Smooth muscle cell (in vitro differentiated cells): Measurements from ENCODE around the gene NCDN. TPM values are rescaled to one million over a fixed set of nuclear protein-coding genes. Genes with fewer than 3 reads are reported as not detected.

Source experiments
- DNase-seq: peaks from one replicate; lab custom pipeline; 2025; ENCODE audit not compliant: unreplicated experiment; lab: John Stamatoyannopoulos, UW
- H2AFZ ChIP-seq: fragments of 200-600 bp; sonication (generic); 2 replicates; pipeline ENCODE4 v1.6.0; 2016; ENCODE audit warnings: antibody characterized with exemption, low read depth, mild to moderate bottlenecking
- H3F3A ChIP-seq: fragments of 200-600 bp; sonication (generic); 2 replicates; pipeline ENCODE4 v1.6.0; 2017; ENCODE audit warnings: antibody characterized with exemption, low read depth
- H3K27ac ChIP-seq: fragments of 200-600 bp; sonication (generic); 2 replicates; pipeline ENCODE4 v1.5.1; 2016; ENCODE audit warnings: low read depth, mild to moderate bottlenecking
- H3K27me3 ChIP-seq: fragments of 200-600 bp; sonication (generic); 2 replicates; pipeline ENCODE4 v1.6.1; 2016; ENCODE audit warnings: low read depth, mild to moderate bottlenecking
- H3K36me3 ChIP-seq: fragments of 200-600 bp; sonication (generic); 2 replicates; pipeline ENCODE4 v1.5.1; 2016; ENCODE audit warnings: low read depth
- H3K4me1 ChIP-seq: fragments of 200-600 bp; sonication (generic); 2 replicates; pipeline ENCODE4 v1.5.1; 2016; ENCODE audit warnings: low read depth
- H3K4me2 ChIP-seq: fragments of 200-600 bp; sonication (generic); 2 replicates; pipeline ENCODE4 v1.6.0; 2016; ENCODE audit warnings: mild to moderate bottlenecking
- H3K4me3 ChIP-seq: fragments of 200-600 bp; sonication (generic); 2 replicates; pipeline ENCODE4 v1.5.1; 2016; ENCODE audit warnings: mild to moderate bottlenecking
- H3K79me2 ChIP-seq: fragments of 200-600 bp; sonication (generic); 2 replicates; pipeline ENCODE4 v1.6.0; 2016; ENCODE audit warnings: low read depth, mild to moderate bottlenecking
- H3K9ac ChIP-seq: fragments of 200-600 bp; sonication (generic); 2 replicates; pipeline ENCODE4 v1.6.0; 2016; ENCODE audit warnings: low read depth
- H3K9me3 ChIP-seq: fragments of 200-600 bp; sonication (generic); replicated peaks from 2 replicates; pipeline ENCODE4 v1.5.1; 2016; ENCODE audit warnings: low read depth
- H4K20me1 ChIP-seq: fragments of 200-600 bp; sonication (generic); 2 replicates; pipeline ENCODE4 v1.6.0; 2016; ENCODE audit warnings: low read depth
- CTCF ChIP-seq: fragments of 200-600 bp; sonication (generic); IDR thresholded peaks from 2 replicates; pipeline ENCODE4 v1.5.1; 2017; ENCODE audit warnings: borderline replicate concordance, mild to moderate bottlenecking, antibody characterized with exemption; ENCODE audit not compliant: insufficient read depth, poor library complexity, severe bottlenecking
- WGBS: methylation state at CpG from one replicate; pipeline ENCODE4 v1.1.7; 2016; ENCODE audit warnings: low lambda C conversion rate; 5-methylcytosine and 5-hydroxymethylcytosine counted together
- polyA plus RNA-seq: library from polyadenylated mRNA; unstranded; fragments of >200 nt; fragmentation: Nextera tagmentation; extraction: Ambion mirVana; gene quantifications from 2 replicates; pipeline ENCODE4 v1.2.1, GENCODE V29; 2016
- total RNA-seq: library from RNA; depleted of rRNA; stranded (reverse); fragments of >200 nt; gene quantifications from 2 replicates; pipeline ENCODE4 v1.2.3, GENCODE V29; 2014

NCDN gene
- total and polyA plus RNA-seq, 2 experiments from 2014 or later, result 12.2 to 25.8 TPM

DNA sequence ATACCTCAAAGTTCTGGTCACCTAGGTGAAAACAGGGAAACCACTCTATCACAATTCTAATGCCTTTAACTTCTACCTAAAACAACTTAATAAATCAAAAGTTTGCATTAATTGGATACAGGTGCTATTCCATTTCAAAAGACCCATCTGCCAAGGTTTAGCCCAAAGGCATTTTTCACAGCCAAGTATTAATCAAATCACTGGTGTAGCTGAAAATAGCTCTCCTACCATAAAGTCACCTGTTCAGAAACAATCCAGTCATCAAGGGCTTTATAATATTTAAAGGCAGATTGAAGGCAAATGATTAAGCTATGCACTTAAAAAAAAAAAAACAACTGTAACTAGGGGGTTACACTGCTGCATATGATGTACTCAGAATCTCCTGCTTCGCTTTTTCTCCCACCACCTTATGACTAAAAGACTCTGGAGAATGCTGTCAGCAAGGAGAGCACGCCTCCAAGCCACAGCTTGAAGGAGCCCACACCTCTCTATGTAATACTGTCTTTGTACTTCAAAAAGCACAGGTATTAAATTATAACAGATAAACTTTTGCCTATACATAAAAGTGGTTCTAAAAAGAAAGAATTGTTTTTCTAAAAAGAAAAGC is 20.9 kb upstream of the NCDN start:
- no peak overlapping the region for H3K9ac ChIP-seq
- H3K4me1 ChIP-seq, result peaks cover 11% of the 10 kb centered on the region
- no peaks in the 10 kb centered on the region for H3K9me3 ChIP-seq
- H3K4me3 ChIP-seq, result no peak overlapping the region
- H3K4me2 ChIP-seq, result no peak overlapping the region
- H3F3A ChIP-seq, result no peaks in the 10 kb centered on the region
- H3K27ac ChIP-seq, result no peak overlapping the region
- no peak for TF ChIP-seq CTCF
- no peaks in the 10 kb centered on the region for H3K27me3 ChIP-seq
- H3K36me3 ChIP-seq, result no peaks in the 10 kb centered on the region
- peaks cover 88% of the 10 kb centered on the region for H4K20me1 ChIP-seq
- H3K79me2 ChIP-seq, result peaks cover 34% of the 10 kb centered on the region
- no peak for DNase-seq
- 87% methylated on average over 2 of the region's 2 CpGs for WGBS
- no peak overlapping the region for H2AFZ ChIP-seq

DNA sequence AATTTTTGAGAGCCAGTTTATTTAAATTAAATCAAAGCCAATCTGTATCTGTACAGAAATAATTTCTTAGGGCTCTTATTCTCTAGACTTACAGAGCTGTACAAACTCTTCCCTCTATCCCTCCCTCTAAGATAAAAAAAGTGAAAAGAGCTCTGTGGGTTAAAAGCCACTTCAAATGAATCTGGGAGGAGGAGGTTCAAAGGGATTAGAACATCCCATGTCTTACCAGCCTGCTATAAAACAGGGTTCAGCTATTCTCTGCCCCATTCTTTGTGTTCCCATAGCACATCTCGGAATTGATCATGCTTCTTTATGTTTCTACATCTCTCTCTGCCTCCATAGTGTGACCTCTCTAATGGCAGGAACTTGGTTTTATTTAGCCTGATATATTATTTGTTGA is 19.8 kb upstream of the NCDN start:
- Histone ChIP-seq H3K79me2 (peaks cover 43% of the 10 kb centered on the region), H3K9me3 (no peaks in the 10 kb centered on the region)
- WGBS, result 61% methylated on average over 1 of the region's 1 CpG

DNA sequence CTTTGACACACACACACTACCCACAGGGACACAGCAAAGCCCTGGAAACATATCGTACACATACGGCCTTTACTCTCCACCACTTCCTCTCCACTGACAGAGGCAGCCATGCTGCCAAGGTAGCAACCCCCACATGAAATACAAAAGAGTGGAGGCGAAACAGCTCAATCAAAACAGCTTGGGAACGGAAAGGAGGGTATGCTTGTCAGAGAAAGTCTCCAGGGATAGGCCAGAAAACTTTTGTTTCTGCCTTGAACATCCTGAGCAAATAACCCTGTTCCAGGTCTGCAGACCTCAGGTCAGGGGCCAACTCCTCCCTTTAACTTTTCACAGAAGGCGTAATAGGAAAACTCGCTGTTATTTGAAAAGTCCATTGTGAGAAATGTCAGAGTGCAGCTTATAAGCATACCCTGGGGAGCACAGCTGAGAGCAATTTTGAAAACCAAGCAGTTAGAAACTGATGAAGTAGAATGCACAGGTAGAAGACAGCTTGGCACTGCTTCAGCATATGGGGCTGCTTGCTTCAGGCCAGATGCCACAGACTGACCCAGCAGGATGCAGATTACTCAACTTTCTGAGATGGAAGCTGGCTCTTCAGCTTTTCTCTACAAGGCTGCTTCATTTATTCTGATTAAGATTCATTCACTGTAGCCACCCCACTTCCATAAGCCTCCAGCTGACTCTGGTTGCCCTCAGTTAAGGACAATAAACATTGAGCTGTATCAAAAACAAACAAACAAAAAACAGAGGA is 18.4 kb upstream of the NCDN start:
- DNase-seq, result no peak
- Histone ChIP-seq H3K4me3 (no peak overlapping the region), H3K4me1 (peaks cover 11% of the 10 kb centered on the region), H2AFZ (no peak overlapping the region), H3K36me3 (no peaks in the 10 kb centered on the region), H4K20me1 (peaks cover 100% of the 10 kb centered on the region), H3K9ac (no peak overlapping the region), H3F3A (no peaks in the 10 kb centered on the region), H3K27me3 (no peaks in the 10 kb centered on the region), H3K79me2 (peaks cover 48% of the 10 kb centered on the region), H3K9me3 (no peaks in the 10 kb centered on the region), H3K27ac (no peak overlapping the region), H3K4me2 (peak overlapping the region; percentile 27)
- no peak for TF ChIP-seq CTCF
- WGBS, result 87% methylated on average over 6 of the region's 6 CpGs

More for the DNA sequence above, 19.8 kb upstream of the NCDN start:
- H3F3A ChIP-seq, result no peaks in the 10 kb centered on the region
- no peaks in the 10 kb centered on the region for H3K36me3 ChIP-seq
- peaks cover 99% of the 10 kb centered on the region for H4K20me1 ChIP-seq
- peaks cover 11% of the 10 kb centered on the region for H3K4me1 ChIP-seq
- H2AFZ ChIP-seq, result no peak overlapping the region
- no peak for DNase-seq
- H3K9ac ChIP-seq, result no peak overlapping the region
- no peak overlapping the region for H3K27ac ChIP-seq
- peak overlapping the region; percentile 27 for H3K4me2 ChIP-seq
- no peak for TF ChIP-seq CTCF
- H3K4me3 ChIP-seq, result no peak overlapping the region
- no peaks in the 10 kb centered on the region for H3K27me3 ChIP-seq

- no peaks in the 10 kb centered on the region for H3K9me3 ChIP-seq
- H3K27ac ChIP-seq, result no peak overlapping the region
- DNase-seq, result no peak
- H4K20me1 ChIP-seq, result peaks cover 100% of the 10 kb centered on the region
- 82% methylated on average over 1 of the region's 1 CpG for WGBS
- H3K9ac ChIP-seq, result no peak overlapping the region
- no peaks in the 10 kb centered on the region for H3K27me3 ChIP-seq
- H3F3A ChIP-seq, result no peaks in the 10 kb centered on the region
- no peak overlapping the region for H3K4me2 ChIP-seq
- H2AFZ ChIP-seq, result no peak overlapping the region
- H3K36me3 ChIP-seq, result no peaks in the 10 kb centered on the region
- TF ChIP-seq CTCF, result no peak
- no peak overlapping the region for H3K4me3 ChIP-seq
- peaks cover 11% of the 10 kb centered on the region for H3K4me1 ChIP-seq
- peaks cover 49% of the 10 kb centered on the region for H3K79me2 ChIP-seq
These were observed 17.8 kb upstream of the NCDN start for GRCh38 chr1:35539824-35540261.
